ENCODE measurements around the gene ZNF628.

The ZNF628 gene

DNA sequence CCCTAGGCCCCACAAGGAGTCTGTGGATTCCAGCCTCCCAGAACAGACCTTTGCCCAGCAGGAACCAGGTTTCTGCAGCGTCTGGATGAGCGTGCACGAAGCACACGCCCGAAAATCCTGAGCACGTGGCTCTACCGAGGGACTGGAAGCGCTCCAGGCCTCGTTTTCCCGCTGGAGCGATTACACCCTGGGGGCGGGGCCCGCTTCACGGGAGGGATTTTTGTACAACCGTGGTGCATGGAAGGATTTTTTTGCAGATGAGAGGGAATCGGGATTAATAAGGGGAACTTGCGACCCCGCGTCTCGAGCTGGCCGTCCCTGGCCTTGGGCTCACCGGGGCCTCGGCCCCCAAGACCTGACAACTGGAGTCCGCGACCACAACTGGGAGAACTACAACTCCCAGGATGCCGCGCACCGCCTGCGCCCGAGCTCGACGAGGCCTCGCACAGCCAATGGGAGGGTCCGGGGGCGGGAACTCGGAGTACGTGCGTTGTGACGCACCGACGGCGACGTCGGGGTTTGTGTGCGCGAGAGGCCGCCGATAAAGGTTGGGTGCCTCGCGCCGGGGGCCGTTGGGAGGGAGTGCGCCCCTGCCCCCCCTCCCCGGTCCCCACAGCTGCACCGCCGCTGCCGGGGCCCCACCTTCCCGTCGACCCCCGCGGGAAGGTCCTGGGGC is at the start of gene ZNF628:
Gene ZNF628 (plus strand): TSS at position 518 of the 676 bp plus-strand sequence. CDS start 3,294 bp downstream, outside the sequence.
- H2AFZ ChIP-seq (ENCODE audit: low read length) = peak within 1 kb of the TSS; percentile 94
- peak within 1 kb of the TSS; percentile 81 for H3K4me3 ChIP-seq (ENCODE audit: low read length, poor library complexity, severe bottlenecking)
- no peaks in the 10 kb centered on the region for H3F3A ChIP-seq (ENCODE audit: low read depth)
- TF ChIP-seq CTCF (conservative IDR thresholded peaks at IDR 0.05; ENCODE audit: low read length) (no peak), EZH2phosphoT487 (IDR thresholded peaks at IDR 0.05; ENCODE audit: borderline replicate concordance) (no peak)
- peaks cover 17% of the 10 kb centered on the region for H3K4me1 ChIP-seq (ENCODE audit: insufficient read depth, low read length, poor library complexity, severe bottlenecking)
- no peaks in the 10 kb centered on the region for H3K27me3 ChIP-seq (ENCODE audit: insufficient read depth, low read length, poor library complexity, severe bottlenecking)
- H3K36me3 ChIP-seq (ENCODE audit: insufficient read depth, low read length) = no peaks in the 10 kb centered on the region
- peak within 1 kb of the TSS; percentile 80 for H3K4me2 ChIP-seq (ENCODE audit: low read depth, low read length, poor library complexity, severe bottlenecking)
- H3K9me2 ChIP-seq (replicated peaks; ENCODE audit: low read depth, low read length) = no peaks in the 10 kb centered on the region
- H4K20me1 ChIP-seq (ENCODE audit: insufficient read depth, low read length, poor library complexity, severe bottlenecking) = peaks cover 6% of the 10 kb centered on the region
- H3K9me3 ChIP-seq (ENCODE audit: insufficient read depth, low read depth, low read length) = no peaks in the 10 kb centered on the region
- H3K9ac ChIP-seq (ENCODE audit: low read depth, low read length, poor library complexity, severe bottlenecking) = peak within 1 kb of the TSS; percentile 89
- H3K79me2 ChIP-seq (ENCODE audit: insufficient read depth, low read length) = peaks cover 19% of the 10 kb centered on the region

DNA sequence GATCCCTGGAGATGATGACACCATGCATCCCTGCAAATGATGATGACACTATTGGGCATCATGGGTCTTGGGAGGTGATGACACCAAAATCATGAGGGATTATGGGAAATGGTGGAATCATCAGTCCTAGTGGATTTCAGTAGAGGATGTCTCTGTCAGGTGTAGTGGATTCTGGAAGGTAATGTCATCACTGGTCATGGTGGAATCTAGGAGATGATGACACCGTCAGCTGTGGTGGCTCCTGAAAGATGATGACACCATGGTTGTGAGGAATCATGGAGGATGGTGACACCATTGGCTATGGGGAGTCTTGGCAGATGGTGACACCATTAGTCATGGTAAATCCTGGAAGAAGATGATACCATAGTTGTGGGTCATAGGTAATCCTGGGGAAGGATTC is 45.2 kb upstream of the ZNF628 start:
- TF ChIP-seq CTCF (conservative IDR thresholded peaks at IDR 0.05; ENCODE audit: low read length) (no peak), EZH2phosphoT487 (IDR thresholded peaks at IDR 0.05; ENCODE audit: borderline replicate concordance) (no peak)
- Histone ChIP-seq H3K36me3 (ENCODE audit: insufficient read depth, low read length) (no peaks in the 10 kb centered on the region), H3K27me3 (ENCODE audit: insufficient read depth, low read length, poor library complexity, severe bottlenecking) (no peaks in the 10 kb centered on the region), H3K4me3 (ENCODE audit: low read length, poor library complexity, severe bottlenecking) (no peak overlapping the region), H3K9me2 (replicated peaks; ENCODE audit: low read depth, low read length) (no peaks in the 10 kb centered on the region), H3K9me3 (ENCODE audit: insufficient read depth, low read depth, low read length) (no peaks in the 10 kb centered on the region), H3K79me2 (ENCODE audit: insufficient read depth, low read length) (no peaks in the 10 kb centered on the region), H2AFZ (ENCODE audit: low read length) (no peak overlapping the region), H3K4me2 (ENCODE audit: low read depth, low read length, poor library complexity, severe bottlenecking) (no peak overlapping the region), H3K9ac (ENCODE audit: low read depth, low read length, poor library complexity, severe bottlenecking) (no peak overlapping the region), H3F3A (ENCODE audit: low read depth) (no peaks in the 10 kb centered on the region), H4K20me1 (ENCODE audit: insufficient read depth, low read length, poor library complexity, severe bottlenecking) (no peaks in the 10 kb centered on the region), H3K4me1 (ENCODE audit: insufficient read depth, low read length, poor library complexity, severe bottlenecking) (no peaks in the 10 kb centered on the region)

GRCh38 chr19:55432241-55432959 is 44.0 kb upstream of the ZNF628 start:
- Histone ChIP-seq H4K20me1 (ENCODE audit: insufficient read depth, low read length, poor library complexity, severe bottlenecking) (no peaks in the 10 kb centered on the region), H3K4me2 (ENCODE audit: low read depth, low read length, poor library complexity, severe bottlenecking) (no peak overlapping the region), H3K79me2 (ENCODE audit: insufficient read depth, low read length) (no peaks in the 10 kb centered on the region), H3K9me2 (replicated peaks; ENCODE audit: low read depth, low read length) (no peaks in the 10 kb centered on the region), H3K36me3 (ENCODE audit: insufficient read depth, low read length) (no peaks in the 10 kb centered on the region), H3K27me3 (ENCODE audit: insufficient read depth, low read length, poor library complexity, severe bottlenecking) (no peaks in the 10 kb centered on the region), H3K4me3 (ENCODE audit: low read length, poor library complexity, severe bottlenecking) (no peak overlapping the region), H3F3A (ENCODE audit: low read depth) (no peaks in the 10 kb centered on the region), H3K9ac (ENCODE audit: low read depth, low read length, poor library complexity, severe bottlenecking) (no peak overlapping the region), H2AFZ (ENCODE audit: low read length) (no peak overlapping the region), H3K4me1 (ENCODE audit: insufficient read depth, low read length, poor library complexity, severe bottlenecking) (no peaks in the 10 kb centered on the region), H3K9me3 (ENCODE audit: insufficient read depth, low read depth, low read length) (no peaks in the 10 kb centered on the region)
- TF ChIP-seq CTCF (conservative IDR thresholded peaks at IDR 0.05; ENCODE audit: low read length) (no peak), EZH2phosphoT487 (IDR thresholded peaks at IDR 0.05; ENCODE audit: borderline replicate concordance) (no peak)
